ENCODE data around the gene SETD4. TPM values are rescaled to one million over a fixed set of nuclear protein-coding genes. Genes with fewer than 3 reads are reported as not detected.
"Not testable (repeated sequence)": the region's sequence is repeated elsewhere in the genome, so short reads cannot be mapped to it uniquely, and the experiment has no call there.

SETD4 gene
- polyA plus RNA-seq (2013, experiment 1 of 2), result 23.5 TPM
- 21.2 TPM for polyA plus RNA-seq (2013, experiment 2 of 2)

GRCh38 chr21:36060159-36060921 lies at the start of gene SETD4:
SETD4 (minus strand) TSS chr21:36060526; CDS start chr21:36058888, 1,638 bp downstream.
- peaks cover 35% of the 10 kb centered on the region for H3K36me3 ChIP-seq (ENCODE audit: insufficient read depth, low read length)
- peaks cover 10% of the 10 kb centered on the region; the same call in 1 of the 2 replicates for H3K4me1 ChIP-seq (ENCODE audit: insufficient read depth, low read length)
- H3K27me3 ChIP-seq (ENCODE audit: insufficient read depth, low read length), result no peaks in the 10 kb centered on the region
- peak within 1 kb of the TSS; percentile 97 for H3K27ac ChIP-seq (ENCODE audit: low read depth, low read length)
- H3K4me3 ChIP-seq (ENCODE audit: low read length), result peak within 1 kb of the TSS; percentile 92
- WGBS, result under 1% methylated on average over 57 of the region's 57 CpGs
- H3K9me3 ChIP-seq (ENCODE audit: insufficient read depth, low read depth, low read length), result no peaks in the 10 kb centered on the region
- peak within 1 kb of the TSS; percentile 83 for H3K9ac ChIP-seq (ENCODE audit: low read depth, low read length)

GRCh38 chr21:36109868-36110267 lies 49.5 kb upstream of the SETD4 start:
- H3K9me3 ChIP-seq (ENCODE audit: insufficient read depth, low read depth, low read length), result no peaks in the 10 kb centered on the region
- no peak overlapping the region for H3K4me3 ChIP-seq (ENCODE audit: low read length)
- peaks cover 26% of the 10 kb centered on the region for H3K36me3 ChIP-seq (ENCODE audit: insufficient read depth, low read length)
- H3K27ac ChIP-seq (ENCODE audit: low read depth, low read length), result no peak overlapping the region
- H3K4me1 ChIP-seq (ENCODE audit: insufficient read depth, low read length), result peaks cover 27% of the 10 kb centered on the region
- no peak overlapping the region for H3K9ac ChIP-seq (ENCODE audit: low read depth, low read length)
- H3K27me3 ChIP-seq (ENCODE audit: insufficient read depth, low read length), result no peaks in the 10 kb centered on the region
- WGBS, result 96% methylated on average over 10 of the region's 10 CpGs

- peaks cover 26% of the 10 kb centered on the region for H3K36me3 ChIP-seq (ENCODE audit: insufficient read depth, low read length)
- H3K9ac ChIP-seq (ENCODE audit: low read depth, low read length), result peak overlapping the region; percentile 77
- peak overlapping the region; percentile 43; the same call in 1 of the 2 replicates for H3K27ac ChIP-seq (ENCODE audit: low read depth, low read length)
- peaks cover 13% of the 10 kb centered on the region for H3K9me3 ChIP-seq (ENCODE audit: insufficient read depth, low read depth, low read length)
- WGBS, result 82% methylated on average over 4 of the region's 4 CpGs
- peak overlapping the region; percentile 63 for H3K4me3 ChIP-seq (ENCODE audit: low read length)
- no peaks in the 10 kb centered on the region for H3K27me3 ChIP-seq (ENCODE audit: insufficient read depth, low read length)
- peaks cover 39% of the 10 kb centered on the region for H3K4me1 ChIP-seq (ENCODE audit: insufficient read depth, low read length)
Measured at GRCh38 chr21:36105327-36105842, 45.1 kb upstream of the SETD4 start.

GRCh38 chr21:36104317-36105300 lies 44.3 kb upstream of the SETD4 start:
- Histone ChIP-seq H3K9ac (ENCODE audit: low read depth, low read length) (peak overlapping the region; percentile 77), H3K27ac (ENCODE audit: low read depth, low read length) (peak overlapping the region; percentile 43; the same call in 1 of the 2 replicates), H3K9me3 (ENCODE audit: insufficient read depth, low read depth, low read length) (peaks cover 13% of the 10 kb centered on the region), H3K27me3 (ENCODE audit: insufficient read depth, low read length) (no peaks in the 10 kb centered on the region), H3K4me1 (ENCODE audit: insufficient read depth, low read length) (peaks cover 39% of the 10 kb centered on the region), H3K36me3 (ENCODE audit: insufficient read depth, low read length) (peaks cover 23% of the 10 kb centered on the region), H3K4me3 (ENCODE audit: low read length) (peak overlapping the region; percentile 63)
- 80% methylated on average over 29 of the region's 29 CpGs for WGBS

GRCh38 chr21:36103434-36103833 lies 43.1 kb upstream of the SETD4 start:
- no peak overlapping the region for H3K27ac ChIP-seq (ENCODE audit: low read depth, low read length)
- H3K4me1 ChIP-seq (ENCODE audit: insufficient read depth, low read length), result peaks cover 44% of the 10 kb centered on the region
- H3K9me3 ChIP-seq (ENCODE audit: insufficient read depth, low read depth, low read length), result peaks cover 13% of the 10 kb centered on the region
- peaks cover 11% of the 10 kb centered on the region for H3K36me3 ChIP-seq (ENCODE audit: insufficient read depth, low read length)
- no peak overlapping the region for H3K4me3 ChIP-seq (ENCODE audit: low read length)
- H3K9ac ChIP-seq (ENCODE audit: low read depth, low read length), result no peak overlapping the region
- H3K27me3 ChIP-seq (ENCODE audit: insufficient read depth, low read length), result no peaks in the 10 kb centered on the region

- peak overlapping the region; percentile 89 for H3K27ac ChIP-seq (ENCODE audit: low read depth, low read length)
- H3K27me3 ChIP-seq (ENCODE audit: insufficient read depth, low read length), result no peaks in the 10 kb centered on the region
- no peak overlapping the region for H3K4me3 ChIP-seq (ENCODE audit: low read length)
- H3K9me3 ChIP-seq (ENCODE audit: insufficient read depth, low read depth, low read length), result peaks cover 13% of the 10 kb centered on the region
- H3K4me1 ChIP-seq (ENCODE audit: insufficient read depth, low read length), result peaks cover 48% of the 10 kb centered on the region
- WGBS, result 92% methylated on average over 6 of the region's 6 CpGs
- H3K9ac ChIP-seq (ENCODE audit: low read depth, low read length), result no peak overlapping the region
- H3K36me3 ChIP-seq (ENCODE audit: insufficient read depth, low read length), result no peaks in the 10 kb centered on the region
Measured at GRCh38 chr21:36100971-36101641, 40.8 kb upstream of the SETD4 start.

- not testable (repeated sequence) for H3K27me3 ChIP-seq (ENCODE audit: insufficient read depth, low read length); H3K4me3 ChIP-seq (ENCODE audit: low read length); H3K9ac ChIP-seq (ENCODE audit: low read depth, low read length); H3K36me3 ChIP-seq (ENCODE audit: insufficient read depth, low read length)
- H3K27ac ChIP-seq (ENCODE audit: low read depth, low read length), result peak overlapping the region; percentile 91
- peaks cover 45% of the 10 kb centered on the region for H3K4me1 ChIP-seq (ENCODE audit: insufficient read depth, low read length)
- H3K9me3 ChIP-seq (ENCODE audit: insufficient read depth, low read depth, low read length), result peaks cover 19% of the 10 kb centered on the region
- 36% methylated on average over 13 of the region's 13 CpGs for WGBS
Measured at GRCh38 chr21:36099695-36100211, 39.4 kb upstream of the SETD4 start.

- H3K36me3 ChIP-seq (ENCODE audit: insufficient read depth, low read length), result no peaks in the 10 kb centered on the region; the same call in 1 of the 2 replicates
- H3K4me3 ChIP-seq (ENCODE audit: low read length), result no peak overlapping the region
- peaks cover 41% of the 10 kb centered on the region for H3K4me1 ChIP-seq (ENCODE audit: insufficient read depth, low read length)
- 77% methylated on average over 3 of the region's 3 CpGs for WGBS
- H3K27ac ChIP-seq (ENCODE audit: low read depth, low read length), result peak overlapping the region; percentile 91
- peak overlapping the region; percentile 21; the same call in 1 of the 2 replicates for H3K9ac ChIP-seq (ENCODE audit: low read depth, low read length)
- H3K27me3 ChIP-seq (ENCODE audit: insufficient read depth, low read length), result no peaks in the 10 kb centered on the region
- peaks cover 25% of the 10 kb centered on the region for H3K9me3 ChIP-seq (ENCODE audit: insufficient read depth, low read depth, low read length)
Measured at GRCh38 chr21:36099000-36099399, 38.7 kb upstream of the SETD4 start.

- peaks cover 31% of the 10 kb centered on the region for H3K9me3 ChIP-seq (ENCODE audit: insufficient read depth, low read depth, low read length)
- no peaks in the 10 kb centered on the region; the same call in 1 of the 2 replicates for H3K36me3 ChIP-seq (ENCODE audit: insufficient read depth, low read length)
- WGBS, result 74% methylated on average over 2 of the region's 2 CpGs
- no peaks in the 10 kb centered on the region for H3K27me3 ChIP-seq (ENCODE audit: insufficient read depth, low read length)
- no peak overlapping the region for H3K4me3 ChIP-seq (ENCODE audit: low read length)
- H3K9ac ChIP-seq (ENCODE audit: low read depth, low read length), result peak overlapping the region; percentile 40
- peaks cover 41% of the 10 kb centered on the region for H3K4me1 ChIP-seq (ENCODE audit: insufficient read depth, low read length)
- H3K27ac ChIP-seq (ENCODE audit: low read depth, low read length), result peak overlapping the region; percentile 91
Measured at GRCh38 chr21:36098182-36098532, 37.8 kb upstream of the SETD4 start.

GRCh38 chr21:36097427-36098181 lies 37.3 kb upstream of the SETD4 start:
- no peaks in the 10 kb centered on the region; the same call in 1 of the 2 replicates for H3K36me3 ChIP-seq (ENCODE audit: insufficient read depth, low read length)
- H3K4me1 ChIP-seq (ENCODE audit: insufficient read depth, low read length), result peaks cover 41% of the 10 kb centered on the region
- no peak overlapping the region for H3K4me3 ChIP-seq (ENCODE audit: low read length)
- H3K9ac ChIP-seq (ENCODE audit: low read depth, low read length), result peak overlapping the region; percentile 40
- peaks cover 31% of the 10 kb centered on the region for H3K9me3 ChIP-seq (ENCODE audit: insufficient read depth, low read depth, low read length)
- peak overlapping the region; percentile 91 for H3K27ac ChIP-seq (ENCODE audit: low read depth, low read length)
- no peaks in the 10 kb centered on the region for H3K27me3 ChIP-seq (ENCODE audit: insufficient read depth, low read length)
- 58% methylated on average over 8 of the region's 8 CpGs for WGBS

Data from HUES64 (cell line).